ENCODE results near the gene IFNA21. TPM values are rescaled to one million over a fixed set of nuclear protein-coding genes. Genes with fewer than 3 reads are reported as not detected.
"Not testable (repeated sequence)": the region's sequence is repeated elsewhere in the genome, so short reads cannot be mapped to it uniquely, and the experiment has no call there.

Gene IFNA21
- polyA plus RNA-seq, 1 donor: not detected

GRCh38 chr9:21141427-21141882 lies 25.0 kb downstream of the IFNA21 start, which contains the start of gene IFNW1:
TSS of gene IFNW1 (minus strand) at chr9:21141832. CDS start at chr9:21141570, 262 bp downstream.
- no peak for DNase-seq (ENCODE audit: low read depth)

GRCh38 chr9:21137020-21137419 lies 29.4 kb downstream of the IFNA21 start:
- no peak for DNase-seq (ENCODE audit: low read depth)

- DNase-seq (ENCODE audit: low read depth): no peak
Measured at GRCh38 chr9:21135736-21136135, 30.7 kb downstream of the IFNA21 start.

DNA sequence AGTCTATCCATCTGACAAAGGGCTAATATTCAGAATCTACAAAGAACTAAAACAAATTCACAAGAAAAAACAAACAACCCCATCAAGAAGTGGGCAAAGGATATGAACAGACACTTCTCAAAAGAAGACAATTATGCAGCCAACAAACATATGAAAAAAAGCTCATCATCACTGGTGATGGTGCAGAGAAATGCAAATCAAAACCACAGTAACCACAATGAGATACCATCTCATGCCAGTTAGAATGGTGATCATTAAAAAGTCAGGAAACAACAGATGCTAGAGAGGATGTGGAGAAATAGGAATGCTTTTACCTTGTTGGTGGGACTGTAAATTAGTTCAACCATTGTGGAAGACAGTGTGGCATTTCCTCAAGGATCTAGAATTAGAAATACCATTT lies 38.3 kb downstream of the IFNA21 start:
- DNase-seq (ENCODE audit: low read depth): not testable (repeated sequence)

- DNase-seq (ENCODE audit: low read depth): no peak
Measured at GRCh38 chr9:21121595-21122251, 44.7 kb downstream of the IFNA21 start.

- no peak for DNase-seq (ENCODE audit: low read depth)
Measured at GRCh38 chr9:21121079-21121478, 45.4 kb downstream of the IFNA21 start.

GRCh38 chr9:21119093-21119770 lies 47.2 kb downstream of the IFNA21 start:
- no peak for DNase-seq (ENCODE audit: low read depth)

Other genes starting within 250 kb of the IFNA21 start
- 1.5 TPM for gene HACD4, start 135.0 kb downstream of the IFNA21 start, polyA plus RNA-seq (ENCODE audit: insufficient read length)
- gene IFNB1, start 88.7 kb downstream of the IFNA21 start, polyA plus RNA-seq (ENCODE audit: insufficient read length): not detected
- gene IFNW1, start 24.8 kb downstream of the IFNA21 start, polyA plus RNA-seq (ENCODE audit: insufficient read length): not detected
- not detected for gene IFNA4, start 20.9 kb upstream of the IFNA21 start, polyA plus RNA-seq (ENCODE audit: insufficient read length)
- gene IFNA7, start 35.5 kb upstream of the IFNA21 start, polyA plus RNA-seq (ENCODE audit: insufficient read length): not detected
- not detected for gene IFNA10, start 40.5 kb upstream of the IFNA21 start, polyA plus RNA-seq (ENCODE audit: insufficient read length)
- gene IFNA16, start 50.7 kb upstream of the IFNA21 start, polyA plus RNA-seq (ENCODE audit: insufficient read length): not detected
- gene IFNA17, start 61.6 kb upstream of the IFNA21 start, polyA plus RNA-seq (ENCODE audit: insufficient read length): not detected
- gene IFNA14, start 73.3 kb upstream of the IFNA21 start, polyA plus RNA-seq (ENCODE audit: insufficient read length): not detected
- not detected for gene IFNA5, start 138.7 kb upstream of the IFNA21 start, polyA plus RNA-seq (ENCODE audit: insufficient read length)
- 19.5 TPM for gene KLHL9, start 168.7 kb upstream of the IFNA21 start, polyA plus RNA-seq (ENCODE audit: insufficient read length)
- not detected for gene IFNA6, start 184.2 kb upstream of the IFNA21 start, polyA plus RNA-seq (ENCODE audit: insufficient read length)
- not detected for gene IFNA13, start 201.4 kb upstream of the IFNA21 start, polyA plus RNA-seq (ENCODE audit: insufficient read length)
- not detected for gene IFNA2, start 218.7 kb upstream of the IFNA21 start, polyA plus RNA-seq (ENCODE audit: insufficient read length)
- not detected for gene IFNA8, start 242.5 kb upstream of the IFNA21 start, polyA plus RNA-seq (ENCODE audit: insufficient read length)